HepG2 (cell line): Measurements from ENCODE around the gene STX8. TPM values are rescaled to one million over a fixed set of nuclear protein-coding genes. Genes with fewer than 3 reads are reported as not detected.

Source experiments
- CBX5 ChIP-seq: sonication (generic); formaldehyde crosslinking; IDR thresholded peaks from 2 replicates; pipeline ENCODE4 v1.4.0; 2020; ENCODE audit warnings: missing genetic modification reagents, borderline replicate concordance
- CSRNP2 ChIP-seq: sonication (generic); formaldehyde crosslinking; conservative IDR thresholded peaks from 2 replicates; pipeline ENCODE4 v1.8.0; 2022; ENCODE audit warnings: low read depth, missing genetic modification reagents
- EHMT2 ChIP-seq: fragments of 200-600 bp; sonication (generic); IDR thresholded peaks from 2 replicates; pipeline ENCODE4 v1.7.0; 2017; ENCODE audit warnings: antibody characterized with exemption, low read depth, low read length, borderline replicate concordance
- GTF2F1 ChIP-seq: fragments of 150-350 bp; IDR thresholded peaks from 2 replicates; pipeline ENCODE4 v1.6.1; 2014; ENCODE audit warnings: low read length
- HNF4A ChIP-seq: sonication (generic); formaldehyde crosslinking; IDR thresholded peaks from 2 replicates; pipeline ENCODE4 v1.4.0; 2020; ENCODE audit warnings: missing genetic modification reagents
- MIXL1 ChIP-seq: IDR thresholded peaks from 2 replicates; pipeline ENCODE4 v1.6.1; 2016
- NCOR1 ChIP-seq: fragments of 200-600 bp; sonication (generic); IDR thresholded peaks from 2 replicates; pipeline ENCODE4 v1.7.0; 2017; ENCODE audit warnings: antibody characterized with exemption, low read length, borderline replicate concordance
- RAD21 ChIP-seq: fragments of 450-650 bp; formaldehyde crosslinking; IDR thresholded peaks from 2 replicates; pipeline ENCODE4 v1.5.0; 2020; ENCODE audit warnings: mild to moderate bottlenecking
- SCMH1 ChIP-seq: sonication (generic); formaldehyde crosslinking; IDR thresholded peaks from 2 replicates; pipeline ENCODE4 v1.9.0; 2021; ENCODE audit warnings: missing genetic modification reagents, mild to moderate bottlenecking, borderline replicate concordance
- SIX1 ChIP-seq: sonication (generic); formaldehyde crosslinking; IDR thresholded peaks from 2 replicates; pipeline ENCODE4 v1.4.0; 2020; ENCODE audit warnings: missing genetic modification reagents, borderline replicate concordance
- SMAD9 ChIP-seq: sonication (generic); formaldehyde crosslinking; IDR thresholded peaks from 2 replicates; pipeline ENCODE4 v1.5.1; 2020; ENCODE audit warnings: mild to moderate bottlenecking, missing genetic modification reagents
- TAF15 ChIP-seq: fragments of 200-400 bp; formaldehyde crosslinking; IDR thresholded peaks from one replicate; pipeline ENCODE4 v1.6.1; 2018; ENCODE audit warnings: mild to moderate bottlenecking, low read depth, low read length; ENCODE audit not compliant: poor library complexity, severe bottlenecking
- TFDP1 ChIP-seq: IDR thresholded peaks from 2 replicates; pipeline ENCODE4 v1.6.1; 2016; ENCODE audit warnings: missing compliant biosample characterization, missing genetic modification reagents, borderline replicate concordance
- TRIM22 ChIP-seq: fragments of 450-650 bp; IDR thresholded peaks from 2 replicates; pipeline ENCODE4 v1.6.1; 2017
- ZNF101 ChIP-seq: sonication (generic); formaldehyde crosslinking; IDR thresholded peaks from 2 replicates; pipeline ENCODE4 v1.4.0; 2020; ENCODE audit warnings: mild to moderate bottlenecking, low read depth, missing genetic modification reagents, borderline replicate concordance
- ZNF224 ChIP-seq: sonication (generic); formaldehyde crosslinking; IDR thresholded peaks from 2 replicates; pipeline ENCODE4 v1.5.0; 2020; ENCODE audit warnings: mild to moderate bottlenecking, missing genetic modification reagents
- ZNF274 ChIP-seq: sonication (generic); formaldehyde crosslinking; IDR thresholded peaks from 2 replicates; pipeline ENCODE4 v1.5.1; 2020; ENCODE audit warnings: mild to moderate bottlenecking, missing genetic modification reagents
- ZNF326 ChIP-seq: sonication (generic); formaldehyde crosslinking; IDR thresholded peaks from 2 replicates; pipeline ENCODE4 v1.4.0; 2020; ENCODE audit warnings: missing genetic modification reagents, borderline replicate concordance
- ZNF460 ChIP-seq: sonication (generic); formaldehyde crosslinking; IDR thresholded peaks from 2 replicates; pipeline ENCODE4 v1.5.1; 2020; ENCODE audit warnings: missing genetic modification reagents, mild to moderate bottlenecking, borderline replicate concordance
- ZNF501 ChIP-seq: sonication (generic); formaldehyde crosslinking; IDR thresholded peaks from 2 replicates; pipeline ENCODE4 v1.5.1; 2020; ENCODE audit warnings: mild to moderate bottlenecking, moderate library complexity, missing genetic modification reagents
- polyA plus RNA-seq, 8 experiments: library from polyadenylated mRNA; depleted of rRNA in 3 of 8; stranded (reverse) in 7 of 8; unstranded in 1 of 8; fragments of >200 nt; fragmentation: Illumina TruSeq in 4 of 8; extraction: Trizol in 4 of 8; gene quantifications; 2 replicates each; pipeline versions ENCODE4 v1.2.1 to v1.2.3, GENCODE V29; 2011 to 2016; ENCODE audit warnings: low read depth in 4 of 8, missing spikeins in 1 of 8, mixed read lengths in 1 of 8; ENCODE audit not compliant: insufficient read depth in 1 of 8
- total RNA-seq, 5 experiments: library from RNA; depleted of rRNA; stranded (reverse); fragments of >200 nt; fragmentation: Illumina TruSeq; extraction: Trizol; gene quantifications; 2 replicates each; pipeline ENCODE4 v1.2.3, GENCODE V29; 2016; ENCODE audit warnings: low read depth in 1 of 5
- TF ChIP-seq, protein P1 (sequence below): IDR thresholded peaks from 2 replicates; pipeline ENCODE4 v1.6.1; 2016; ENCODE audit warnings: low read depth, control low read depth
- TF ChIP-seq, protein P2 (sequence below): sonication (generic); formaldehyde crosslinking; IDR thresholded peaks from 2 replicates; pipeline ENCODE4 v1.4.0; 2020; ENCODE audit warnings: mild to moderate bottlenecking, low read depth, missing genetic modification reagents
- TF ChIP-seq, protein P3 (sequence below): sonication (generic); formaldehyde crosslinking; IDR thresholded peaks from 2 replicates; pipeline ENCODE4 v1.4.0; 2020; ENCODE audit warnings: mild to moderate bottlenecking, missing genetic modification reagents

Gene STX8
- total and polyA plus RNA-seq, 2 of the 13 experiments (the other 11 are each of a cell fraction or from before 2014, with no cell fraction given), result 36.4 to 53.6 TPM

DNA sequence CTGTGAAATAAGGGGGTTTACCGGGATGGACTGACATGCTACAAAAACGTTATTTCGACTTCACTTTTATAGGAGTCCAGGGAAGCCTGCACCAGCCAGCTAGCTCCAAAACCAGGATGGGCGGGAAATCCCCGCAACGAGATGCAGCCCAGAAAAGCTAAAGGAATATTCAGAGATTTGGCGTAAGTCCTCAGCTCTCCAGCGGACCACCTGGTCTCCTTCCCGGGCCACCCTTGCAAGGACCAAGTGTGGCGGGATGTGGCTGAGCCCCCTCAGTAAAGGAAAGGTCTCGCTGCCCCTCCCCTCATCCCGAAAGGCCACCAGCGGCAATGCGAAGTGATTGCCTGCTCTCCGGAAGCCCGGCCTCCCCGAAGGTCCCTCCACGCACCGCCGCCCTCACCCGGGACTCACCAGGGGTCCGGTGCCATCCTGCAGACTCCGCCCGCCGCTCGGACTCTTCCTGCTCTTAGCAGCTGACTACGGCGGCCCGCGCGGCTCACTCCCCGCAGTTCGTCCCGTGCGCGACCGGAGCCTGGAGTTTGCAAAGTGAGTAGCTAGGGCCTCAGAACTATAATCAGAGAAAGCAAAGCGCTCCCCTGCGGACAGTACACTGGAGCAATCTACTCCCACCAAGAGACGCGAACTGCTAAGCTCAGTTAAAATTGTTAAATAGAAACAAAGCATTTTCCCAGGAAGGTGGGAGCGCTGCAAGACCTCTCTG is at the start of gene STX8 (continued):
- TF ChIP-seq, protein P1, sequence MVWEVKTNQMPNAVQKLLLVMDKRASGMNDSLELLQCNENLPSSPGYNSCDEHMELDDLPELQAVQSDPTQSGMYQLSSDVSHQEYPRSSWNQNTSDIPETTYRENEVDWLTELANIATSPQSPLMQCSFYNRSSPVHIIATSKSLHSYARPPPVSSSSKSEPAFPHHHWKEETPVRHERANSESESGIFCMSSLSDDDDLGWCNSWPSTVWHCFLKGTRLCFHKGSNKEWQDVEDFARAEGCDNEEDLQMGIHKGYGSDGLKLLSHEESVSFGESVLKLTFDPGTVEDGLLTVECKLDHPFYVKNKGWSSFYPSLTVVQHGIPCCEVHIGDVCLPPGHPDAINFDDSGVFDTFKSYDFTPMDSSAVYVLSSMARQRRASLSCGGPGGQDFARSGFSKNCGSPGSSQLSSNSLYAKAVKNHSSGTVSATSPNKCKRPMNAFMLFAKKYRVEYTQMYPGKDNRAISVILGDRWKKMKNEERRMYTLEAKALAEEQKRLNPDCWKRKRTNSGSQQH (CRISPR knock-in tag), result no peak
- TF ChIP-seq, protein P2, sequence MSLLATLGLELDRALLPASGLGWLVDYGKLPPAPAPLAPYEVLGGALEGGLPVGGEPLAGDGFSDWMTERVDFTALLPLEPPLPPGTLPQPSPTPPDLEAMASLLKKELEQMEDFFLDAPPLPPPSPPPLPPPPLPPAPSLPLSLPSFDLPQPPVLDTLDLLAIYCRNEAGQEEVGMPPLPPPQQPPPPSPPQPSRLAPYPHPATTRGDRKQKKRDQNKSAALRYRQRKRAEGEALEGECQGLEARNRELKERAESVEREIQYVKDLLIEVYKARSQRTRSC (CRISPR knock-in tag), result no peak
- no peak for TF ChIP-seq SMAD9 (CRISPR knock-in tag)
- no peak for TF ChIP-seq EHMT2
- TF ChIP-seq SCMH1, result no peak
- no peak for TF ChIP-seq TAF15
- TF ChIP-seq TRIM22, result no peak
- TF ChIP-seq, protein P3, sequence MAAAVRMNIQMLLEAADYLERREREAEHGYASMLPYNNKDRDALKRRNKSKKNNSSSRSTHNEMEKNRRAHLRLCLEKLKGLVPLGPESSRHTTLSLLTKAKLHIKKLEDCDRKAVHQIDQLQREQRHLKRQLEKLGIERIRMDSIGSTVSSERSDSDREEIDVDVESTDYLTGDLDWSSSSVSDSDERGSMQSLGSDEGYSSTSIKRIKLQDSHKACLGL (CRISPR knock-in tag), result peak; percentile 67; the same call in 1 of the 2 replicates
- no peak for TF ChIP-seq MIXL1 (CRISPR knock-in tag)
- TF ChIP-seq SIX1 (CRISPR knock-in tag), result 0 out of 2 replicates have a peak, but pooled peaks have one; percentile 41
- no peak for TF ChIP-seq ZNF224 (CRISPR knock-in tag)
- no peak for TF ChIP-seq ZNF460 (CRISPR knock-in tag)
- peak; percentile 86; the same call in 1 of the 2 replicates for TF ChIP-seq CBX5 (CRISPR knock-in tag)
- TF ChIP-seq CSRNP2 (CRISPR knock-in tag), result no peak
- TF ChIP-seq GTF2F1, result no peak
- TF ChIP-seq ZNF326 (CRISPR knock-in tag), result no peak
- 0 out of 2 replicates have a peak, but pooled peaks have one; percentile 21 for TF ChIP-seq RAD21 (CRISPR knock-in tag)
- peak; percentile 73; the same call in 1 of the 2 replicates for TF ChIP-seq TFDP1 (CRISPR knock-in tag)
- no peak for TF ChIP-seq NCOR1
- no peak for TF ChIP-seq ZNF101 (CRISPR knock-in tag)
- 0 out of 2 replicates have a peak, but pooled peaks have one; percentile 34 for TF ChIP-seq ZNF274 (CRISPR knock-in tag)
- TF ChIP-seq ZNF501 (CRISPR knock-in tag), result peak; percentile 77
- 0 out of 2 replicates have a peak, but pooled peaks have one; percentile 28 for TF ChIP-seq HNF4A
